Measurements from ENCODE around the gene UTP15. TPM values are rescaled to one million over a fixed set of nuclear protein-coding genes. Genes with fewer than 3 reads are reported as not detected.

The UTP15 gene
- total and polyA plus RNA-seq, 10 donors = 4.5 to 37.0 (median 16.3) TPM

DNA sequence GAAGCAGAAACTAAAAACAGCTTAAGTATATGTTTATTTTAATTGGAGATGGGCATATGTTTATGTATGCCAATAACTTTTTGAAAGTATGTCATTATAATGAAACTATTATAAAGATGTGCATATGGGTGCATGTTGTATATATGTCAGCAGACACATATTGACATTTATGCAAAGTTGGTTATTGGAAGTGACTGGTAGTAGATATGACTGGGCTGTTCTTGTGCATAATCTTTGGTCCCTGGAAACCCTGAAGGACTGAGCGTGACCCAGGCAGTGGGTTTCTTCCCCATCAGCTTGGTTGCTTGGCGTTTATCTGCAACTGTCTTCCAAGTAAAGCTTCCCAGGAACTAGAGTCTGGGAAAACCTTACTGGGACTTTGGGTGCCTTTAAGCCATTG is 25.8 kb upstream of the UTP15 start:
- no peak overlapping the region for H3K4me3 ChIP-seq
- no peak for DNase-seq
- intact Hi-C loops (cut with DNase I; ENCODE audit: low total_unique reads) = no loop called here
- H3K36me3 ChIP-seq = no peaks in the 10 kb centered on the region
- no peak overlapping the region for H3K27ac ChIP-seq
- H3K27me3 ChIP-seq (replicated peaks in 1 of 7) = peaks cover 0 to 12% (median 0%) of the 10 kb centered on the region in 7 donors
- WGBS, 5 donors = 78 to 95% (median 80%) methylated on average over 2 of the region's 2 CpGs
- no peaks in the 10 kb centered on the region for H3K9me3 ChIP-seq
- TF ChIP-seq, protein P1, sequence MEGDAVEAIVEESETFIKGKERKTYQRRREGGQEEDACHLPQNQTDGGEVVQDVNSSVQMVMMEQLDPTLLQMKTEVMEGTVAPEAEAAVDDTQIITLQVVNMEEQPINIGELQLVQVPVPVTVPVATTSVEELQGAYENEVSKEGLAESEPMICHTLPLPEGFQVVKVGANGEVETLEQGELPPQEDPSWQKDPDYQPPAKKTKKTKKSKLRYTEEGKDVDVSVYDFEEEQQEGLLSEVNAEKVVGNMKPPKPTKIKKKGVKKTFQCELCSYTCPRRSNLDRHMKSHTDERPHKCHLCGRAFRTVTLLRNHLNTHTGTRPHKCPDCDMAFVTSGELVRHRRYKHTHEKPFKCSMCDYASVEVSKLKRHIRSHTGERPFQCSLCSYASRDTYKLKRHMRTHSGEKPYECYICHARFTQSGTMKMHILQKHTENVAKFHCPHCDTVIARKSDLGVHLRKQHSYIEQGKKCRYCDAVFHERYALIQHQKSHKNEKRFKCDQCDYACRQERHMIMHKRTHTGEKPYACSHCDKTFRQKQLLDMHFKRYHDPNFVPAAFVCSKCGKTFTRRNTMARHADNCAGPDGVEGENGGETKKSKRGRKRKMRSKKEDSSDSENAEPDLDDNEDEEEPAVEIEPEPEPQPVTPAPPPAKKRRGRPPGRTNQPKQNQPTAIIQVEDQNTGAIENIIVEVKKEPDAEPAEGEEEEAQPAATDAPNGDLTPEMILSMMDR (IDR thresholded peaks at IDR 0.05 in 8 of 11, conservative IDR thresholded peaks at IDR 0.05 in 3 of 11) = no peak
- TF ChIP-seq POLR2A (IDR thresholded peaks at IDR 0.05) (no peak), POLR2AphosphoS5 (IDR thresholded peaks at IDR 0.05) (no peak)
- H3K4me1 ChIP-seq = peaks cover 0 to 5% (median 0%) of the 10 kb centered on the region in 6 donors

DNA sequence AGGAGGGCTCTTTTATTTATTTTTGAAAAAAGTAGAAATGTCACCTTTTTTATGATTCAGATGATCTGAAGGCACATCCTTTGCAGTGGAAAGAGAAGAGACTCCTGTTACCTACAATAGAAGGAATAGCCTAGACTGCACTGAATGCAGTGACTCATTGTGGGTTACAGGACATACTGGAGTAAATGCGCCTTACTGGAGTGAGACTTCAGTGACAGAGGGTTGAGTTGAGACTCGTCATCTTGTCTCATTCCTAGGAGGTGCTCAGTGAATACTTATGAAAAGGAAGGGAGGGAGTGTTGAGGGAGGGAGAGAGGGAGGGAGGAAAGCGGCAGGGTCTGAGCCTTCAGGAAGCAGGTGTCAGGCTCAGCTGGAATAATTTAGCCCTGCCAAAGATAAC is 25.4 kb upstream of the UTP15 start:
- WGBS, 5 donors = 39 to 53% (median 40%) methylated on average over 3 of the region's 3 CpGs
- intact Hi-C loops (cut with DNase I; ENCODE audit: low total_unique reads) = no loop called here
- DNase-seq = no peak
- Histone ChIP-seq H3K4me3 (no peak overlapping the region), H3K27me3 (replicated peaks in 1 of 7) (peaks cover 0 to 12% (median 0%) of the 10 kb centered on the region in 7 donors), H3K27ac (no peak overlapping the region), H3K36me3 (no peaks in the 10 kb centered on the region), H3K4me1 (peaks cover 0 to 5% (median 0%) of the 10 kb centered on the region in 6 donors), H3K9me3 (no peaks in the 10 kb centered on the region)
- TF ChIP-seq POLR2AphosphoS5 (IDR thresholded peaks at IDR 0.05) (no peak), POLR2A (IDR thresholded peaks at IDR 0.05) (no peak)
- TF ChIP-seq, protein P1 (IDR thresholded peaks at IDR 0.05 in 8 of 11, conservative IDR thresholded peaks at IDR 0.05 in 3 of 11) = no peak

DNA sequence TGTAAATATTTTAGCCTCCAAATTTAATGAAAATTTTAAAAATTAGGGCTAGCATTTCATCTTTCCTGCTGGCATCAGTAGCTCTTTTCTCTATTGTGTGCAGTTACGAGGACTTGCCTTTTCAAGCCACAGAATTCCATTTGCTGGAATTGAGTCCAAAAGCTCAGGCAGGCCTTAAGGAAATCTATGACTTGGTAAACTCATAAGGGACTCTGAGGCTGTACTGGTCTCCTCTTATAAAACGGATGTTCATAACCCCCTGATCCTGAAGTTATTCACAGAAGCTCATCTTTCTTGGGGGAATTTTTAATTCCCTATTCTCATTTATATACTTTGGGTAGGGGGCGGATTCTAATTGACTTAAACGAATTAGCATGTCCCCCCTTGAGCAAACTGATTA is 23.5 kb upstream of the UTP15 start:
- DNase-seq = no peak
- Histone ChIP-seq H3K27me3 (replicated peaks in 1 of 7) (peaks cover 0 to 12% (median 0%) of the 10 kb centered on the region in 7 donors), H3K36me3 (no peaks in the 10 kb centered on the region), H3K4me3 (no peak overlapping the region), H3K4me1 (no peaks in the 10 kb centered on the region), H3K27ac (no peak overlapping the region), H3K9me3 (no peaks in the 10 kb centered on the region)
- no peak for TF ChIP-seq POLR2A (IDR thresholded peaks at IDR 0.05)
- TF ChIP-seq POLR2AphosphoS5 (IDR thresholded peaks at IDR 0.05) = no peak
- TF ChIP-seq, protein P1 (IDR thresholded peaks at IDR 0.05 in 8 of 11, conservative IDR thresholded peaks at IDR 0.05 in 3 of 11) = no peak
- 74 to 86% (median 81%) methylated on average over 4 of the region's 4 CpGs for WGBS, 5 donors
- intact Hi-C loops (cut with DNase I; ENCODE audit: low total_unique reads) = no loop called here

DNA sequence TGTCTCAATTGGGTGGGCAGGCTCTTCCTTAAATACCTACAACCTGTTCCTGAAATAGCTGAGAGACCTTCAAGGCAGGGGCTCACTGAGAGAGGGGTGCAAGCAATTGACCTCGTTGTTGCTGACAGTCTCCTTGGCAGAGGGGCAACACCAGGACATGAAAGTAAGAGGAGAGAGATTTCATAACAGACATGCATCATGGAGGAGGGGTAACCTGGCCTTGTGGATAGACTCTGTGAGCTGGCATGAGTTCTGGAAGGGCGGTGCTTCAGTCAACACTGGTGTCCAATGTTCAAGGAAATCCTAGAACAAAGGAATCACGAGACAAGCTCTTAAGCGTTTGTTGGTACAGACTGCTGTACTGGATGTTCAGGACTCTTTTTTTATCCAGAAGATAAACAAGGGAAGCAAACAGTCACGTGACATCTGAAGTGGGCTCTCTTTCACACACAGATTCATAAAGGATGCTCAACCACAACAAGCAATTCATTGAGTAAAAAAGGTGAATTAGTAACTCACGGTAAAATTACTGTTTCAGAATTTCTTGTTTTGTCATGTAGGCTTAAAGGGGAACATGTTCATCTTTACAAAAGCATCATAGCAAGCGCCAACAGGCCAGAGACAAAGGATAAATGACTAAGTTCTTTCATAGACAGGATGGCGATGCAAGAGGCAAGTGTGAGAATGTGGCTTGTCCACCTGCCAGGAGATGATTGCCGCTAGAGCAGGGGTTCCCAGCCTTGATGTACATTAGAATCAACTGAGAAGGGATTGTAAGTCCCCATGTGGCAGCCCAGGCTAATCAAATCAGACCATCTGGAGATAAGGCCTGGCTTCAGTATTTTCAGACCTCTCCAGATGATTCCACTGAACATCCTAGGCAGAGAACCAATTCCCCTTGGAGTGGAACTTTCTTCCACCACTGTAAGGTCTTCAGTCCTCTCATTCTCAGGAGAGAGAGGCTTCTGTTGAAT is 20.8 kb upstream of the UTP15 start:
- H3K36me3 ChIP-seq = no peaks in the 10 kb centered on the region
- 70 to 84% (median 78%) methylated on average over 9 of the region's 9 CpGs for WGBS, 5 donors
- H3K4me3 ChIP-seq = no peak overlapping the region
- H3K27ac ChIP-seq = no peak overlapping the region
- peaks cover 0 to 12% (median 0%) of the 10 kb centered on the region in 7 donors for H3K27me3 ChIP-seq (replicated peaks in 1 of 7)
- H3K9me3 ChIP-seq = no peaks in the 10 kb centered on the region
- DNase-seq = no peak
- TF ChIP-seq POLR2A (IDR thresholded peaks at IDR 0.05) (no peak), POLR2AphosphoS5 (IDR thresholded peaks at IDR 0.05) (no peak)
- TF ChIP-seq, protein P1 (IDR thresholded peaks at IDR 0.05 in 8 of 11, conservative IDR thresholded peaks at IDR 0.05 in 3 of 11) = no peak
- intact Hi-C loops (cut with DNase I; ENCODE audit: low total_unique reads) = no loop called here
- no peaks in the 10 kb centered on the region for H3K4me1 ChIP-seq

Data from spleen (tissue), 11 donors.